Left hindlimb (tissue), 1 donor: Measurements from ENCODE around the gene PHLPP2.
"Not testable (repeated sequence)": the region's sequence is repeated elsewhere in the genome, so short reads cannot be mapped to it uniquely, and the experiment has no call there.

ENCODE experiments used
- DNase-seq: peaks from one replicate; pipeline ENCODE4 v3.0.0-alpha.2; 2018

PHLPP2 gene

DNA sequence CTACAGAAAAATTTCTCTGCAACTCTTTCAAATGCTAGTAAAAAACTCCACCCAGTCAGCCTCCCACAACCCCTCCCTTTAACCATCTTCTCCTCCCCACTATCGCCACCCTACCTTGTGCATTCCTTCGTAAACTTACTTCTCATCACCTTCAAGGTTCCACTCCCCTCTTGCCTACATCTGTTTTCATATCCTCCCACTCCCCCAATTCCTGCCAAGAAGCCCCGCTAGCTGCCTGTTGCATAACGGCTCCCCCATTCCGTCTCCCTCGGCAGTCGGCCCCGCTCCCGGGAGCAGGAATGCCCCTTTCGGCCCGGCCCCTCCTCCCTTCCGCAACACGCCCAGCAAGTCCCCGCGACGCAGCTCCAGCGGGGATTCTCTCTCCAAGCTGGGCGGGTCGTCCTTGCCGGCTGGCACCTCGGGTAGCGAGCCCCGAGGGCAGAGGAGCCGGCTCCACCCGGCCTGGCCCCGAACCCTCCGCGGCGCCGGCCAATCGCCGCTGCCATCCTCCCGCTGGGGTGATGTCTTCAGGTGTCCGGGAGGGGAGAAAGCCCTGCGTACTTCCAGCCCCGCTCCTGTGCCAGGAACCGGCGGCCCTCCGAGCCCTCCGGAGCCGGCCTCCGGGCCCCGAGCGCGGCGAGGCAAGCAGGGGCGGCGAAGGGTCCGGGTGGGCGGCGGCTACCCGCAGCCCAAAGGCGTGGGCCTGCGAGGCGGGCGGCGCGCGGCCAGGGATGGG is 1.5 kb downstream of the PHLPP2 start:
- peak; percentile 77 for DNase-seq

DNA sequence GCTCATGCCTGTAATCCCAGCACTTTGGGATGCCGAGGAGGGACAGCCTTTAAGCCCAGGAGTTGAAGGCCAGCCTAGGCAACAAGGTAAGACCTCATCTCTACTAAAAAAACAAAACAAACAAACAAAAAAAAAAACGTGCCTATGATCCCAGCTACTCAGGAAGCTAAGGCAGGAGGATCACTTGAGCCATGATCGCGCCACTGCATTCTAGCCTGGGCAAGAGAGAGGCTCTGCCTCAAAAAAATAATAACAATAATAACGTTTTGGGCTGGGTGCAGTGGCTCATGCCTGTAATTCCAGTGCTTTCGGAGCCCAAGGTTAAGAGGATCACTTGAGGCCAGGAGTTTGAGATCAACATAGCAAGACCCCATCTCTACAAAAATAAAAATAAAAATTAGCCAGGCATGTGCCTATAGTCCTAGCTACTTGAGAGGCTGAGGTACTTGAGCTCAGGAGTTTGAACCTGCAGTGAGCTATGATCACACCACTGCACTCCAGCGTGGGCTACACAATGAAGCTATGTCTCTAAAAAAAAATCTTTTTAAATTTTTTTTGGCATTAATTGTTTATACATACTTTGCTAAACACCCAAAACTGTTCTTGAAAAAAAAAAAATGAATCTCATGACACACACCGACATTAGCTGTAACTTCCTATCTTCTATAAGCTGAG is 3.3 kb downstream of the PHLPP2 start:
- no peak for DNase-seq

DNA sequence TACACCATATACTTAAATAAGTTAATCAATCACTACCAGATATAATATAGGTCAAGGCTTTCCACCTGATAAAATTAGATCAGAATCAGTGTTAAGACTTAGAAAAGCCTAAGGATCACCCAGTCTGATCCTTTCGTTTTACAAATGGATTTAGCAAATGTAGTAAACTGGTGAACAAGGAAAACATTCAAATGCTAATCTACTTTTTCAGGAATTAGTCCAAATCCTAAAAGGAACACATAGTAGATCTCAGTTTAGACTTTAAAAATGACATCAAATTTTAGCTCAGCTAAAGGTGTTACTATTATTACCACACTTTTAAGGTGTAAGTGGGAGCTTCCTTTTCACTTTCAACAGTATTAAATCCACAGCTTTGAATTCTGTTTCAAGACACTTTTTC is 12.0 kb downstream of the PHLPP2 start:
- DNase-seq, result no peak

DNA sequence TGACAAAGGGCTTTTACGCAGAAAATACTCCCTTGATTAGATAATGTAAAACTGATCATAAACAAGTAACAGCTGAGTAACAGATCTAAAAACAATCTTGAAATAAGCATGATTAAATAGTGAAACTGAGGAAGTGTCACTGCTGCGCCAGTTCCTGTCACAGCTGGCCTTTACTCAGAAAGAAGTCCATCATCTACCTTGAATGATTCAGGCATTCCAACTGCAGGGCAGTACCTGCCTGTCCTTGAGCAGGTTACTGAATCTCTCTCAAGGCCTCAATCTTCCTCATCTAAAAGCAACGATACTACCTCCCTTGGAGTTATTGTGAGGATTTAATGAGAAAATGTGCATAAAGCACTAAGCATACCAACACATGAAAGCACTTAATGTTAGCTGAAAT is 12.7 kb downstream of the PHLPP2 start:
- no peak for DNase-seq

DNA sequence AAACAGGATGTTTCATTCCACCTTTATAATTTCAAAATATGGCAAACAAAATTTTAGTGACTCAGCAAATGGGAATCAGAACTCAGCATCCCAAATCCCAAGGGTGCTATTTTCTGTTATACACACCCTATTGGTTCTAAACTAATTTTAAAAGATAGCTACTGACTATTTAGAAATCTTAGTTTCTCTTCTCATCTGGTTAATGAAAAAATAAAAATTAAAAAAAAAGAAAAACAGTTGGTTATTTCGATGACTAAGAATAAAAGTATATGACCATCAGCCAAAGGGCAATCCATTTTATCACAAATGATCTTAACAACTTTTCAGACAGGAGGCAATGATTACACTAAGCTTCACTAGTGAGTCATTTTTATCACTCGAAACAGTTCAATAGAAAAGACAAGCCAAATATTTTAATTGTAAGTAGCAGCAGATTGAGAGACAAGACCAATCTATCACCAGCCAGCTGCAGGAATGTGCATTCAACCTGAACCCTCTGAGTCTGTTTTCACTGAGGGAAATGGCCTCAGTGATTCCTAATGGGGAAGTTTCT is 15.2 kb downstream of the PHLPP2 start:
- DNase-seq, result no peak

DNA sequence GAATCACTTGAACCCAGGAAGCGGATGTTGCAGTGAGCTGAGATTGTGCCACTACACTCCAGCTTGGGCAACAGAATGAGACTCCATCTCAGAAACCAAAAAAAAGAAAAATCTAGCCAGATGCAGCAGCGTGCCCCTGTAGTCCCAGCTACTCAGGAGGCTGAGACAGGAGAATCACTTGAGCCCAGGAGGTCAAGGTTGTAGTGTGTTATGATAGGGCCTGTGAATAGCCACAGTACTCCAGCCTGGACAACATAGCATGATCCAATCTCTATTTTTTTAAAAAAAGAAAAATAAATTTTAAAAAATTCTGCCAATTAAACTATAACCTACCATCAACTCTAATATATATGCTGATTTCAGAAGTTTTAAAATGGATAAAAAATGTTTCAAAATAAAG is 15.8 kb downstream of the PHLPP2 start:
- no peak for DNase-seq

DNA sequence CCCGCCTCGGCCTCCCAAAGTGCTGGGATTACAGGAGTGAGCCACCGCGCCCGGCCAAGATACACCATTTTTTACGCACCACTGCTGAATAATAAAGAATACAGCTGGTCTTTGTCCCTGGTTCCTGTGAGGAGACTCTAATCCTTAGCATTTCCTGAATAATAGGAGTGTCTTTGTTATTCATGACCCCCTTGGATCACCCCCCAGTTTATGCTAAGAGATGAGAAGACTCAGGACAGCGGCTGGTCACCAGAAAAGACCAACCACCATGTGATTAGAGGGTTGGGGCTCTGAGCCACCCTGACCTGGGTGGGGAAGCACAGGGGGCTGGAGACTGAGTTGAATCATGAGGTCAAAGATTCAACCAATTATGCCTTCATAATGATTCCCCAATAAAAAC is 17.3 kb downstream of the PHLPP2 start:
- no peak for DNase-seq

DNA sequence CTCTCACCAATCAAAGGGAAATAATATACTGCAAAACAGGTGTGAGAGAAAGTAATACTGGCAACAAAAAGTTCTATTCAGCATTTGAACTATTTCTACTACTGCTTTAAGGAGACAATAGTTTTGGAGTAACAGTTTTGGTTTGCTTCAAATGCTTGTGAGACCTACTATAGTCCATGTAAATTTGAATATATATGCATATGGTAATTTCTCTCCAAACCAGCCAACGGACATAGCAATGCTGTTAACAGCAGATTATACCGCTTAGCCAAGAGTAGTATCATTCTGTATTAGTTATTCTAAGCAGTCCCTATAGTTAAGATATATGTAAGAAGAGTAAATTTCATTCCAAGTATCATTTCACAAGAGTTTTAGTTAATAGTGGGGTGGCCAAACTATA is 18.5 kb downstream of the PHLPP2 start:
- DNase-seq, result no peak

DNA sequence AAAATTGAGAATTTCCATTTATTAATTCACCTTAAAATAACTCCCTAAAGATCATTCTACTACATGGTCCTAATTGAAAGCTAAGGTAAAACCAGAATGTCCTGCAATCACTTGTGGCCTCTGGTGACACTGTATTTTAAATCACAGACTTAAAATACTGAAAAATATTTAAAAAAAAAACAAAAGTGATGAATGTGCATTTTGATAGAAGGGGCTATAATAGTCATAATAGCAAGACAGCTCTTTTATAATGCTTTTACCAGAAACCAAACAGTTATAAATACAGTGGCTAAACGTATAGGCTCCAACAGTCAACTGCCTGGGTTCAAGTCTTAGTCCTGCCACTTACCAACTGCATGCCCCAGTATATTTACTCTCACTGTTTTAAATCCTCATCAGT is 21.2 kb downstream of the PHLPP2 start:
- DNase-seq, result no peak

DNA sequence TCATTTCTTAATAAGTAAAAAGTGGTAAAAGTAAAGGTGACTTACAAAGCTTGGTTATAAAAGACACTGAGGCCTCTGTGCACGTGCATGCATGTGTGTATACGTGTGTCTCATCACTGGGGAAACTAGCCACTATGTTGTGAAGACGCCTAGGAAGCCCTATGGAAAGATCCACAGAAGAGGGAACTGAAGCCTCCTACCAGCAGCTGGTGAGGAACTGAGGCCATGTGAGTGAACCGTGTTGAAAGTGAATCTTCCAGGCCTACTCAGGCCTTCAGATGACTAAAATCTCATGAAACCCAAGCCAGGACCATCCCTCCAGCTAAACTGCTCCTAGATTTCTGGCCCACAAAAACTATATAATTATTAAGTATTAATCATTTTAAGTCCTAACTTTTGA is 23.7 kb downstream of the PHLPP2 start:
- DNase-seq, result no peak

DNA sequence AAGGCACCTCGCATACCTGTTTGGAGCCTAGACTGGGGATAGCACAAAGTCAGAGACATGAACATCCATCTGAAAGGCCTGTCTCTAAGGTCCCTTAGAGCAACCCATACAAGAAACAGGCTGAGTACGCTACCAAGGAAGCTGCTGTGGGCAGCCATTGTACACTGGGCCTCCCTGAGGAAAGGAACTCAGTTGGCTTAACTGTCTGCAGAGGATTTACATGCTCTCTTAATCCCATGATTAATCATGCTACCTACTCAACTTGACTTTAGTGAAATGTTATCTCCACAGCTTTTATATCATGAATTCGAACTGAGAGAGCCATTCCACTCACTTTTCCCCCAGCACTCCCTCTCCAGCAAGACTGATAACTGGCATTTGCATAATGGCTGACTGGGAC is 26.0 kb downstream of the PHLPP2 start:
- DNase-seq, result no peak

DNA sequence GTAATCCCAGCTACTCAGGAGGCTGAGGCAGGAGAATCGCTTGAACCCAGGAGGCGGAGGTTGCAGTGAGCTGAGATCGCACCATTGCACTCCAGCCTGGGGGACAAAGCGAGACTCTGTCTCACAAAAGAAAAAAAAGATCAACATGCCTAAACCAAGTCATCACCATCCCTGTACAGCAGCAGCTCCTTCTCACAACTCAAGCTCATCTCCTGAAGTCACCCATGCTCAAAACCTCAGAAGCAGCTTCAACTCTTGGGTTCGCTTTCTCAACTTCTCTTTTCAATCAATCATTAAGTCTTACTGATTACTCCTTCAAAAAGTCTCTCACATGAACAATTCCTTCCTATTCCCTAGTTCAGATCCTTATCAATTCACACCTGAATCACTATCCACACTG is 31.3 kb downstream of the PHLPP2 start:
- DNase-seq, result no peak

DNA sequence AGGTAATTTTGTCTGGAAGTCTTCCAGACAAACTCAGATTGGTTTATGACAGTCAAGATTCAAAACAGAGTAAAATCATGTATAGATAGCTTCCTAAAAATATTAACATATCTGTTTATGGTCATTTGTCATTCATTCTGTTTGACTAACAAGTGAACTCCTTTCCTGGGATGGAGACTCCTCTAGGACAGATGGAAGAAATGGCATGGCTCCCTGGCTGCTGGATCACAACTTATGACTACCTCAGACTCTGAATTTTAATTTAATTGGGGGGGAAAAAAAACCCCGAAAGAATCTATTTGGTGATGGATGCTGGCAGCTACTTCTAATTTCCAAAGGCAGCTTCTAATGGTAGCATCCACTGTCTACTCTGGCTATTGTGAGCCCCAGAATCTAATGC is 34.6 kb downstream of the PHLPP2 start:
- no peak for DNase-seq

DNA sequence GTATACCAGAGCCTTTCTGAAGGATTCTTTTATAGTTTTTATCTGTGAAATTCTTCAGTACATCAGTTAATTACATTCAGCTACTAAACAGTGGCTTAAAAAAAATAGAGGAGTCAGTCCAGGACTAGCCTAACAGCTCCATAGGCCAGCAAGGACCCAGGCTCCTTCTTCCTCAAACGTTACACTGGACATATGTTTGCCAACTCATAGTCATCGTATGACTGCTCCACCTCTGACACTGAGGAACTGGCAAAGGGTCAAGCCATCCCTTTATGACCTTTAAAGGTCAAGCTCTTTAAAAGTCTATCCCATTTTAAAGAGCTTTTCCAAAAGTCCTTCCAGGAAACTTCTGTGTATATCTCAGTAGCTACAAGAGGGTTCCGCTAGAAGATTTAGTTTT is 36.6 kb downstream of the PHLPP2 start:
- no peak for DNase-seq

DNA sequence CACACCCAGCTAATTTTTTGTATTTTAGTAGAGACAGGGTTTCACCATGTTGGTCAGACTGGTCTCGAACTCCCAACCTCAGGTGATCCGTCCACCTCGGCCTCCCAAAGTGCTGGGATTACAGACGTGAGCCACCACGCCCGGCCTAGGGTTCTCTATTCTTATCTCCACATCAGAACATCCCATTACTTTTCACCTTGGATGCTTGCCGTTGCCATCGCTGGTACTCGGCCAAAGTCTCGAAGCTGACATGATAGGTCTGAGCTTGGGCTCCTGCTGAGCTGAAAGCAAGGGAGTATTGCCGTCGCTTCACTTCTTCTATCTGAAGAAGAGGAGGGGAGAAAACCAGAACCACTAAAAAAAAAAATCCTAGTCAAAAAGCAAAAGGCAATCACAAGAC is 40.2 kb downstream of the PHLPP2 start:
- DNase-seq, result not testable (repeated sequence)

DNA sequence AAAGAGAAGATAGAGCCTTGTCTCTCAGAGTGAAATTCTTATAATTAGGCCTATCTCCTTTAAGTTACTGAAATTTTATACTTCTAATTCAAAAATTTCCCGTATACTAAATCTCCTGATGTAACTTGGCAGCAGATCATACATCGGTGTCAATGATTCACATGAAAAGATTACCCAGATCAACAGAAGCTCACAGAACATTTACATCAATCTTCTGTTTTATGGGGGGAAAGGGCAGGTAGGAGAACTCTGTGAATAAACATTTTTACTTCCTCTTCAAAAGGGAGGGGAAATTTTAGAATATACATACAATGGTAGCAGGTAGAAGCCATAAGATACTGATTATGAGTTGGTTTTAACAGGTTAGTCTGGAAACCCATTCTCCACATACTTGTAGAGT is 43.1 kb downstream of the PHLPP2 start:
- no peak for DNase-seq

DNA sequence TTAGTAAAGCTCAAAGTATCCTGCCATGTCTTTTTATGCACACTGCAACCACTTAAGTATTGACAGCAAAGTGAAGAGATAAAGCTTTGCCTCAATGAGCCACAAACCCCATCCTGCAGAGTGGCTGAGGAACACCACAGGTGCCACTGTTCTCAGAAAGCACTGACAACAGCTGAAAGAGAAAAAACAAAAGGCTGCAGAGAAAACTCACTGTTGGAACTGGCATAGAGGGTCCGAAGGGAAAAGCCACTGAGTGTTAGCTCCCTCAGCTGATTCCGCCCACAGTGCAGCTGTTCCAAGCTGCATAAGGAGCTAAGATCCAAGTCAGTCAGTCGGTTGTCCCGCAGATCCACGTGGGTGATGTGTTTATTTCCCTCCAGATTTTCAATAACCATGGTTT is 48.3 kb downstream of the PHLPP2 start:
- no peak for DNase-seq

DNA sequence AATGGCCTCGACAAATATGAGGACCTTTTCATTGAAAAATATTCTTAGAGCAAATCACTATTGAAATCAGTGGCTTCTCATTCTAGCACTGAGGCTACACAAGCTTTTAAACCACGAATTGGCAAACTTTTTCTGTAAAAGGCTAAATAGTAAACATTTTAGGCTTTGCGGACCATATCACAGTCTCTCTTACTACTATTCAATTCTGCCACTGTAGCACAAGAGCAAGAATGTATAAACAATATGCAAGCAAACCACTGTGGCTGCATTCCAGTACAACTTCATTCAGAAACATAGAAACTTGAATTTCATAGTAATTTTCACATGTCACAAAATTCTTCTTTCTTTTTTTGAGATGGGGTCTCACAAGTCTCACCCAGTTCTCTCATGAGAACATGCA is 49.1 kb downstream of the PHLPP2 start:
- no peak for DNase-seq

DNA sequence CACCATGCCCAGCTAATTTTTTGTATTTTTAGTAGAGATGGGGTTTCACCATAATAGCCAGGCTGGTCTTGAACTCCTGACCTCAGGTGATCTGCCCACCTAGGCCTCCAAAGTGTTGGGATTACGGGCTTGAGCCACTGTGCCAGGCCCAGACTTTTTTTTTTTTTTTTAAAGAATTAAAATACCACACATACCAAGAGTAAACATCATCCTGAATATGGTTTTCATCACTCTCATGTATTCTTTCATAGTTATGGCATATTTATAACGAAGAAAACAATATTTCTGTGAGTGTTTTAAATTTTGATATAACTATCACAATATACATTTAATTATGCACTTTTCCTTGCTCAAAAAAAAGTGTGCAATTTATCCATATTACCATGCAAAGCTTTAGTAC is 50.3 kb downstream of the PHLPP2 start:
- no peak for DNase-seq

DNA sequence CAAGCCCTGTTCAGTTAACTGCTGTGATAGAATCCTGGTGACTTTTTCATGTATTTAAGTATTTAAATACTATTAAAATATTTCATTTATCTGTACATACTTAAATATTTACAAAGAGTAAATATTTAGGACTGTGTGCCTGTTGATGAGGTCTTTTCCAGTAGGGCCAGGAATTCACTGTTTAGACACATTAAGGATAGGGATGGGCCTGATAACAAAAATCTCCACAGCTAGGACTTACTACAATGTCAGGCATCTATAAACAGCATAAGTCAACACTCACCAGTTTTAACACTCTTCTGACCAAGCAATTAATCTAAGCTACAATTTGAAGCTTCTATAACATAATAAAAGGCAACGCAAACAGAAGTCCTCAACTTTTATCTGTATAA is 50.9 kb downstream of the PHLPP2 start:
- DNase-seq, result no peak

DNA sequence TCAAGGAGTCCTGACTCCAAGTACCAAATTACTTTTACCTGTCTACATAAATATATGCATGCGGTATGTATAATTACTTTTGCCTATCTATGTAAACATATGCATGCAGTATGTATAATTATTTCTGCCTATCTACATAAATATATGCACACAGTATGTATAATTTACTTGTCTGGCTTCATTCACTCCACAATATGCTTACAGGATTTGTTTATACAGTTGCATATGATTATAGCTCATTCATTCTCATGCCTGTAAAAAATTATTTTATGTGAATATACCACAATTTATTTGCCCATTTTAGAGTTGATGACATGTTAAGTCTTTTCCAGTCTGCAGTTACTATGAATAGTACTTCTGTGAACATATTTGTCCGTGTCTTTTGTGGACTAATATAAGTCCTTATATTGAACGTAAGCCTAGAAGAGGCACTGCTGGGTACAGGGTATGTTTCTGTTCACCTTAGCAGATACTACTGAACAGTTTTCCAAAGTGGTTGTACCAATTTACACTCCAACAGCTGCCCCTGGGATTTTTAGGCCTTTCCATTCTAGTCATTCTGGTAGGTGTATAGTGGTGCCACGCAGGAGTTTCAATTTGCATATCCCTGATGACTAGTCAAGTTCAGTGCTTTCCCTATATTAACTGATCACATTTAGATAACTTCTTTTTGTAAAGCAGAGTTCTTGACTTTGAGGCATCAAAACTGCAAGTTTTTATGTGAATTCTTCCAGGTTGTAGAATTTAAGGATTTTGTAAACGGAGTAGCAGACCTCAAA is 51.5 kb downstream of the PHLPP2 start:
- DNase-seq, result no peak

DNA sequence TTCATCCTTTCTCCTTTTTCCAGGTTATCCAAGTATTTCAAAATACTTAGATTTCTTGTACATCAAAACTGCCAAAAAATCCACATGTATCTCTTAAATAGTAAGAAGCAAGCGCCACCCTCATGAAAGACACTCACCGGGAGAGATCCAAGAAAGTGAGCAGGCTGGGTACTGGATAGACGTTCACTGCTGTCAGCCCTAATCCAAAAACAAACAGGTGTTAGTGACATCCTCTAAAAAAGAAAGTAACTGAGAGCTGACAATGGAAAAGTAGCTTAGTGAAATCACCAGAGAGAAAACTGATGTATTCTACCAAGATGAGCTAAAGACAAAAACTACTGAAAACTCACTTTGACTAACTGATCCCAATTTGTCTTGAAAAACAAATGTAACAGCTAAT is 52.4 kb downstream of the PHLPP2 start:
- DNase-seq, result no peak

DNA sequence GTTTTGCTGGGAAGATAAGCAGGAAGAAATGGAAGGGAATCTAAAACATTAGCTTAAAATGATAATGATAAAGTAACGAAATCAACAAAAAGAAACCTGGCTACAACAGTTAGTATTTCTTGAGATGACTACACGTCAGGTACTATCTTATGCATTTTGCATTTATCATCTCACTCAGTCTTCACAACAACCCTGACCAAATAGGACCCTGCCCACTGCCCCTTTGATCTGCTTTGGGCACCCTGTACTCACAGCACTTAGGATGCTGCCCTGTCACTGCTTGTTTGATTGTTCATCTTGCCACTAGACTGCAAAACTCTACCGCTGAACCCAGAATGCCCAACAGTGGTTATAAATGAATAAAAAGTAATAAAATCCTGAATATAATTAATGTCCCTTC is 53.3 kb downstream of the PHLPP2 start:
- DNase-seq, result no peak

DNA sequence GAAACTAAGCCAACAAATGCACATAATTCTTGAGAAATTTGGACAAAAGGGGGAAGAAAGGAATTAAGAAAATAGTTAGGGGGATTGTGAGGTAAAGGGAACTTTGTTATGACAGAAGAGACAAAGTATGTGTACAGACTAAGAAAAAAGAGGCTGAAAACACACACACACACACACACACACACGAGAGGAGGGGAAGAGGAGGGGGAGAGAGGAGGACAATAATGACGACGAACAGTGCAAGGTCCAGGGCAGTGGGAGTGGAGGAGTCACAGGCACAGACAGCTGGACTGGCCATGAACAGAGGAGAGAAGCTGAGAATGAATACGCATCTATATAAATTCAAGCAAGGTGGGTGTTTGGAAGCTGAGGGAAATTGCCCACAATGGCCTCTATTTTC is 54.0 kb downstream of the PHLPP2 start:
- no peak for DNase-seq
